NK-92 (cell line): ENCODE data around the gene SUCLG2.

Experiments used
- DNase-seq: peaks from one replicate; lab custom pipeline; 2025; ENCODE audit not compliant: unreplicated experiment; lab: John Stamatoyannopoulos, UW

The SUCLG2 gene

DNA sequence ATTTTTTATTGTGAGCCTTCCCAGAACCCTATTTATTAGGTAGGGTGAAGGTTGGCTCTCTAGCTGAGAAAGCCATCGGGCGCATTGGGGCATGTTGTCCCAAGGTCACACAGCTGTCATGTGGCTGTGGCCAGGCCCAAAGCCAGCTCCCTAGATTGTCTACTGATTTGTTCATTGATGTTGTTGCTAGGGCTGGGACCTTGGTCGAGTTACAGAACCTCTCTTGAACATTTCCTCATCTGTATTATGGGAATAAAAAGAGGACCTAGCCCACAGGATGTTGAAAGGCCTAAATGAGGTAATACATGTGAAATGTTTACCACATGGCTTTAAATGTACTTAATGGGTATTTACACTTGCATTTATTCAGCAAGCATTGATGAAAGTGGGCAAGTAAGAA is 252.5 kb downstream of the SUCLG2 start:
- DNase-seq: no peak

DNA sequence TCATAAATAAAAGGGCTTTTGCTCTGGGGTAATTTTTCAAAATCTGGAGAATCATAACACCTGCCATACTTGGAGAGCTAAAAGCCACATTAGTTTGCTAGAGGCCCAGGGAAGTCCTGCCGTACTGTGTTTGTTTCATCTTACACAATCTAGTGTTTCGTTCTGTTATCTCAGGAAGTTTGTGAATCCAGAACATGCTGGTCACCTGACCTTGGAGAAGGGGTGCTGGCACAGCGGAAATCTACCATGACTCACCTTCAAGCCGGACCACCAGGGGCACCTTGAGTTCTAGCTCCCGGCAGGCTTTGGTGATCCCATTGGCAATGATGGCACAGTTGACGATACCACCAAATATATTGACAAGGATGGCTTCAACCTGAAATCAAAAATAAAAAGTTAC is 253.9 kb downstream of the SUCLG2 start:
- no peak for DNase-seq

DNA sequence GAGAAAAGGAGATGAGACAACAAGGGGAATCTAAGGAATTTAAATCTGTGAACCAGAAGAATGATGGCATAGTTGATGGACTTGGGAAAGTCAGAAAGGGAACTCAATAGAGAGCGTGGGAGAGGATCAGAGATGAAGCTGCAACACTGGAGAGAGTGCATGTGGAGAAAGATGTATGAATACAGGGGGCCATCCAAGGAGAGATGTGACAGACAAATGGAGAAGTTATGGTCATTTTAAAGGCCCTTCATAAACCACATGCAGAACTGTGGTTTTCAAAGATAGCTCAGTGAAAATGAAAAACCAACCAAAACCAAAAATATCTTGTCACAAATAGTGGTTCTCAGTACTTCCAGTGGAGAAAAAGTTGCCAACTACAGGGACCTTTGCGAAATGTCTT is 265.2 kb downstream of the SUCLG2 start:
- DNase-seq: no peak

DNA sequence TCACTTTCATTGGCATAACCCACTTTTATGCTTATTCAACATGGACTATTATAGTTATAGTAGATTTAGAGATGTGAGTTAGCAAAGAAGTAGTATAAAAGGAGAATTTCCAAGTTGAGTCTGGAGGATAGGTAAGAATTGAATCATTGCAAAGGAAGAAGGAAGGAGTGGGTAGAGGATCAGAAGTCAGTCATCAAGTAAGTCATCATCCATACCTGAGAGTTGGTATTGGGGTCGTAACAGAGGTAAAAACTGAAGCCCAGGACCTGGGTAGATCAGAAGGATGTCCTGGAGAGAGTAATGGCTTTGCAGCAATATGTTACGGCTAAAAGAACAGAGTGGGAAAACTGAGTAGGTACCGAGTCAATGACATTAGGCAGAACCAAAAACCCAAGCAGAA is 265.7 kb downstream of the SUCLG2 start:
- DNase-seq: no peak

DNA sequence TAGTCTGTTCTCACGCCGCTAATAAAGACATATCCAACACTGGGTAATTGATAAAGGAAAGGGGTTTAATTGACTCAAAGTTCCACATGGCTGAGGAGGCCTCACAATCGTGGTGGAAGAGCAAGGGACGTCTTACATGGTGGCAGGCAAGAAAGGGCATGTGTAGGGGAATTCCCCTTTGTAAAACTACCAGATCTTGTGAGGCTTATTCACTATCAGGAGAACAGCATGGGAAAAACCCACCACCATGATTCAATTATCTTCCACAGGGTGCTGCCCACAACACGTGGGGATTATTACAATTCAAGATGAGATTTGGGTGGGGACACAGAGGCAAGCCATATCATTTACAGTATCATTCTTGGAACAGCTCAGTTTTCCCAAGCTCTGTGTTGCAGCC is 268.0 kb downstream of the SUCLG2 start:
- DNase-seq: no peak

DNA sequence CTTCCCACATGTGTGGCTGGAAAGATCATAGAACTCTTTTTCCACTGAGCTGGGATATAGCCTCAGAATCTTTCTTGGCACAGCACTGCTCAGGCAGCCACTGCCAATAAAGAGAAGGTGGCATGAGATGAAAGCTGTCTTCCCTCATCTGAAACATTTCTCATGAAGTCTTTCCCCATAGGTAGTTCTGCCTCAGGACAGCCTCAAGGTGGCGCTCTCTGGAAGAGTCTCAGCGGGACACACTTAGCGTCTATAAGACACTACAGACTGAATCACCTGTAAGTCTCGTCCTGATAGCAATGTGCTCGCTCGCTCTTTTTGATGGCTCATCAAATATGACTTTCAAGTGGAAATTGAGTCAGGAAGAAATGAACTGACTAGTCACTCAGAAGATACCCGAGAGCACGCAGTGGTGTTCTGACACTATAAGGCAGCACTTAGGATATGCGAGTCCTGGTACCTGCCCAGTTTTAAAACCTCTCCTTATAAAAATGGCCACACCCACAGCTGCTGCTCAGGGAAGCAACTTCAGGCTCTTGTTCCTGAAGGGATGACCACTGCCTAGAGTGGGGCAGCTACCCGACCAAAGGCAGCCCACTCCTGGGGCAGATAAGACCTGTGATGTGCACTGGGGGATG is 269.5 kb downstream of the SUCLG2 start:
- DNase-seq: no peak

DNA sequence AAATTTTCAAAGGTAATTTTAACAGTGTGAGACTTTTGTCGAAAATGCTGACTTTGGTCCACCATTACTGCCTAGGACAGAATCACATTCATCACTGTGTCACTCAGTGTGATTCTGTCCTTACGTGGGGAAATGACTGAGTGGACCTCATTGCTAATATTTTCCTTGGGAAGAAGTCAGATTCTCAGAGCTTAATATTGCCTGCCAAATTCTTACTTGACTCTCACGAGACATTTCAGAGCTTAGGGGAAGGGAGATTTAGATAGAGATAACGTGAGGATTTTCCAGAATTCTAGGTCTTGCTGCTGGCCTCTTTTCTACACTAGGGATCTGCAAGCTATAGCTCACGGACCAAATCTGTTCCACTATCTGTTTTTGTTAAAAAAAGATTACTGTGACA is 270.4 kb downstream of the SUCLG2 start:
- DNase-seq: no peak

DNA sequence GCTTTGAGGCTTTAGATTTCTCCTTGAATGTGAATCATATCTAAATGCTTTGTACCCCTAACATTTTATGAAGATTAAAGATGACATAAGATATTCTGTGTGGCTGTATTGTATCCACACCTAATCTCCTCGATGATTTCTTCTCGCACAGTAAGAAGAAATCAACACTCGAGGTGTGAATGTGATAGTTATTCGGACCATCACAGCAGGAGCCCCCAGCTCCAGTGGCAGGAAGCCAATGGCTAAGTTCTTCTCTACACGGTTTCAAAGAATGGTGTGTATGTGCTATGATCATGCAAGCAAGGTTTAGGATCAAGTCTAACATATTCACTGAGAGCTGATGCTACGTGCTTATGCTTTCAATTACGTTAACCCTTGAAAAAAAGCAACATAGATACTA is 271.0 kb downstream of the SUCLG2 start:
- no peak for DNase-seq

DNA sequence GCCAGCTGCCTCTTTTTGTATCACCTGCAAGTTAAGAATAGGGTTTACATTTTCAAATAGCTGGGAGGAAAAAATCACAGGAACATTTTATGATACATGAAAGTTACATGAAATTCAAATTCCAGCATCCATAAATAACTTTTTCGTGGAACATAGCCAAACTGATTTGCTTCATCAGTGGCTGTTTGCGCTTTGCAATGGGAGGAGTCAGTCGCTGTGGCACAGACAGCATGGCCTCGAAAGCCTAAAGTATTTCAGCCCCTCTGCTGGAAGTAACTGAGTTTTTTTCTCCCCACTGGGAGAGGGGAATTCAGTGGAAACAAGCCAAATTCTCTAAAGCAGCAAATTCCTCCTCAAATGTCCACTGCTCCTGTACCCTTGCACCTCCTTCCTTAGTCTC is 271.9 kb downstream of the SUCLG2 start:
- no peak for DNase-seq

DNA sequence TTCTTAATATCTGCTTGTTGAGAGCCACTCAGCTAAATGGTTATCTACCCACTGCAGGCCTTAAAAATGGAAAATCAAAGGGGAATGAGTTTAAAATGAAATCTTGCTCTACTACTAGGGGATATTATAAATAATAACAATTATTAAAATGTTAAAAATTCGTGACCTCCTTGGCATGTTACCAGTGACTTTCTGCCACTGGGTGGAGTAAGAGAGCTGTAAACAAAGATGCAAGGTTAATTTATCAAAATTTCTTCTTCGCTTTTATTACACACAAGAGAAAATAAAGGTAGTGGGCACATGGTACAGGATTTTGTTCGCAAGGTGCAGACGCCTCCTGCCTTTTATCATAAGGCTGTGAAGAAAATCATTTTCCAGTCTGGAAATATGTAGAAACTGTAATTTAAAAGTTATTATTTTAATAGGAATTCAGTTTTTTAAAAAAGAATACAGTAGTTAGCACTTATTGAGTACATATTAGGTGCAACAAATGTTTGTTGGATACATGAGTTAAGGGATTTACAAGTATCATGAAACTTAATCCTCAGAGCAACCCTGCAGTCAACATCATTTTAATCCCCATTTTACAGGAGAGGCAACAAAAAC is 272.6 kb downstream of the SUCLG2 start:
- no peak for DNase-seq

DNA sequence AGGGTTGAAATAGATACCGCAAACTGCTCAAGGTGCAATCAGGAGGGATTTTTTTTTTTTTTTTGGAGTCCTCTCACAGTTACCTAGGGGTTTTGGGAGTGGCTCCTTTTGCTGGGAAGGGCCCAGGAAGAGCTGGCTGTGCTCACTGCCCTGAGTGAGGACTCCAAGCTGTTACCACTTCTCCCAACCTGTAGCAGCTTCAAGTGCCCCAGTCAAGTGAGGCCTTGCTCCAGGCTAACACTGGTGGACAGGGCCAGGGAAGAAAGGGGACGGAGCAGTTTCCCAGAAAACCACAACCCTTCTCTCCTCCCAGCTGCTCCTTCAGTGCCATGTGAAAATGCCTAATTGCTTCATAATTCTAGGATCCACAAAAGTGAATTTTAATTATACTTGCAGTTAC is 274.3 kb downstream of the SUCLG2 start:
- DNase-seq: no peak

DNA sequence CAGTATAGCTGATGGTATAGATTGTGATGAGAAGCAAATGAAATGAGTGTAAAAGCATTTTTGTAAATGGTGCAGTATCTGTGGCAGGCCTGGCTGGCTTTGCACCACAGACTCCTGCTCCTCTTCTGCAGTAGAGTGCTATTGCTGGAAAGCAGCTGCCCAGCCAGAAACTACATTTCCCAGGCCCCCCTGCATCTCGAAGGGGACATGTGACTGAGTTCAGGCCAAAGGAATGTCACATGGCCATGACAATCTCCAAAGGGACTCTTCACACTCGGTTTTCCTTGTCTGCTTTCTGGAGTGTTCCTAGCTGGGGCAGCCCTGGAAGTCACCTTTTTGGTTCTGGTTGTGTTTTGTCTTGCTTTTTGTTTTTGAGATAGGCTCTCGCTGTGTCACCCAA is 277.1 kb downstream of the SUCLG2 start:
- DNase-seq: no peak

DNA sequence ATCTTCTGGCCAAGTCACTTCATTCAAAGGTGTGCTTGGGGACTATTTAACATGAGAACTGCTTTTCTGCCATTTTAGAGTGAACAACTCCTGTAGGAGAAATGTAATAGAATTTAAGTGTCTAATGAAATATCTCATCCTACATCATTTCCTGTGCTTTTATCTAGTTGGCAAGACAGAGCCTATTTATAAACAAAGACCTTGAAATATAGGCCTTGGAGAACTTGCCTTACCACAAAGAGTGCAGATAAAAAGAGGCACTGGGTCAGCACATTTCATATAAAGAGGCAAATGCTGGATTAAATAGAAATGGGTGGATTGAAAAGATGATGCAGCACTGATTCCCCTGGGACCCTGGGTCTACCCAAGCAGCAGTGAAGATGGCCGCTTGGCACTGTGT is 278.0 kb downstream of the SUCLG2 start:
- DNase-seq: no peak

DNA sequence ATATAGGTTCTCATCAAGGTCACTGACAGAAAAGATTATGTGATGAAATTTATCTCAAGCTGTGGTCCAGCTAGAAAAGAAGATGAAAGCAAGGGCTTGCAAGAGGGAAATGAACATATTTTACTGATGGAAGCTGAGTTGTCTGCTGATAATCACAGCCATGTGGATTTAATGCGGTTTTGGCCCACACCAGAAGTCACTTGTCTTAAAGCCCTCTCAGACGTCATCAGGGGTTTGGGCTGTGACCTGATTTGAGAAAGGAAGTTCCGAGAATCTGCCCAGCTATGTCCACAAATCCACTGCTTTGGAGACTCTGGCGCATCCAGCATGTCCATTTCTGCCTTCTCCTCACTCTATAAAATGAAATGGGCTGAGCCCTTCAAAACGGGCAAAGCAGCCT is 278.4 kb downstream of the SUCLG2 start:
- no peak for DNase-seq

DNA sequence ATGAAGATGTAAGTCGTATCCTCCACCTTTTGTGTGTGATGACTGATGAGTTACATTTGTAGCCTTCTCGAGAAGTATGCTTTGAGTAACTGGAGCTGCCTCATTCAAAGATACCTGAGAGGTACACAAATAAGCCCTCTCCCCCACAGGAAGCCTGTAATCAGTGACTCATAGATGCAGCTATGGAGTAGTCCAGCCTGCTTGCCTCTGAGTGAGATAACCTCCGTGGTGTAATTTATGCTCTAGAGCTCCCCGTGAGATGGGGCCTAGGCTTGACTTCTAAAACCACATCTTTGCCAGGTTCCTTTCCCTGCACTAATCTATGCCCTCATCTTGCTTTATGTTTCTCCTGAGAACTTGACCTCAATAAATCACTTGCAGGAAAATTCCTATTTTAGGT is 291.7 kb downstream of the SUCLG2 start:
- no peak for DNase-seq

DNA sequence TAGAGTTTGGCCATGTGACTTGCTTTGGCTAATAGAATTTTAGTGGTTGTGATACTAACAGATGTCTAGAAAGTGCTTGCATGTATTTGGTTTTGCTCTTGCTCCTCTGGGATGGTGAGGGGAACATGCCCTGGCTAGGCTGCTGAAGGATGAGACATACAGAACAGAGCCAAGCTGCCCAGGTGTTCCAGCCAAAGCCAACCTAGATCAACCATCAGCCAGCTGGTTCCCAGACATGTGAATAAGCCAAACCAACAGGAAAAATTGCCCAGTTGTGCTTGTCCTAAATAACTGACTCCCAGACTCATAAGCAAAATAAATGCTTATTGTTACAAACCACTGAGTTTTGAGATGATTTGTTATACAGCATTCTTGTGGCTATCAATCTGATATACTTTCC is 292.6 kb downstream of the SUCLG2 start:
- no peak for DNase-seq

DNA sequence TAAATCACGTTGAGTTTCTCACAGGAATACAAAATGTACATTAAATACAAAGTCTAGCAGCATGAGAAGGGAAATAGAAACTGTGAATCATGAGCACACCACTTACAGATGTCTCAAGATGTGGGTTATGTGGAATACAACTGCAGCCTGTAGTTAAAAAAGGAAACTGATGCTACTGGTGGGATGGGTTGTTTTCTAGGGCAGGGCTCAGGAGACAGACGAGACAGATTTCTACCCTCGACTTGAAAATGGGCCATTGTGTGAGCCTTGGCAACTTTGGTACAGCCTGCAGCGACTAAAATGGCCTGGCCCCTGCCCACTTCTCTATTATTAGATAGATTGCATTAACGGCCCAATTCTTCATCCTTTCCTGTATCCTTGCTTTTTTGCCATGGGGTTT is 293.1 kb downstream of the SUCLG2 start:
- no peak for DNase-seq

DNA sequence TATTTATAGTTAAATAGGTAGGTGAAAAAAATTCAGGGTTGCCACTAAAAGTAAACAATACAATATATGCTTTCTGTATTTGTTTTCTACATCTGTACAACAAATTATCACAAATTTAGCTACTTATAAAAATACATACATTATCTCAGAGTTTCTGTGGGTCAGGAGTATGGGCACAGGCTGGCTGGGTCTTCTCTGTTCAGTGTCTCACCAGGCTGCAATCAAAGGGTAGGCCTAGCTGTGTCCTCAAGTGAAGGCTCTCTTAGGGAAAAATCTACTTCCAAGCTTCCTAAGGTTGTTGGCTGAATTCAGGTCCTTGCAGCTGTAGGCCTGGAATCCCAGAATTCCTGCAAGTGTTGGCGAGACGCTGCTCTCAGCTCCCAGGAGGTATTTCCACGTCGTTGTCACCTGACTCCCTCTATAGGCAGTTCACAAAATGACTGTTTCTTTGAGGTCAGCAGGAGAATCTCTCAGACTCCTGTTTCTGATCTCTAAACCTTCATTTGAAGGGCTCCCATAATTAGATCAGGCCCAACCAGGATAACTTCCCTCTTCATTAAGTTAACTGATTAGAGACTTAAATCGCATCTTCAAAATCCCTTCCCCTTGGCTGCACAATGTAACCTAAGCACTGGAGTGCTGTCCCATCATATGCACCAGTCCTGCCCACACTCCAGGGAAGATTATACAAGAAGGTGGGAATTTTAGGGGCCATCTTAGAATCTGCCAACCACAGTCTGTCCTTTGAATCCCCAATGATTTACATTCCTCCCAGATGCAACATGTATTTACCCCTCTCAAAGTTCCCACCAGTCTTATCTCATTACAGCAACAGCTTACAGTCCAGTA is 296.6 kb downstream of the SUCLG2 start:
- no peak for DNase-seq

DNA sequence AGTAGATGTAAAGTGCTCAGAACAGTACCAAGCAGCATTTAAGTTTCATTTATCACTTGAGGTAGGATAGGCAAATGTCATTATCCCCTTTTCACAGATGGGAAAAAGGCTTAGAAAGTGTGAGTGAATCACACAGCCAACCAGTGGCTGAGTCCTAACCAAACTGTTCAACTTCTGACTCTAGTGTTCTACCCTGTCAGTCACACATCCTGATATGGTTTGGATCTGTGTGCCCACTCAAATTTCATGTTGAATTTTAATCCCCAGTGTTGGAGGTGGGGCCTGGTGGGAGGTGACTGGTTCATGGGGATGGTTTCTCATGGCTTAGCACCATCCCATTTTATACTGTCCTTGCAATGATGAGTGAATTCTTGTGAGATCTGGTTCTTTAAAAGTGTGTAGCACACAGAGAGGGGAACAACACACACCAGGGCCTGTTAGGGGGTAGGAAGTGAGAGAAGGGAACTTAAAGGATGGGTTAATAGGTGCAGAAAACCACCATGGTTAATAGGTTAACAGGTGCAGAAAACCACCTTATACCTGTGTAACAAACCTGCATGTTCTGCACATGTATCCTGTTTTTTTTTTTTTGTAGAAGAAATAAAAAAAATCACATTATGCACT is 304.7 kb downstream of the SUCLG2 start:
- no peak for DNase-seq

DNA sequence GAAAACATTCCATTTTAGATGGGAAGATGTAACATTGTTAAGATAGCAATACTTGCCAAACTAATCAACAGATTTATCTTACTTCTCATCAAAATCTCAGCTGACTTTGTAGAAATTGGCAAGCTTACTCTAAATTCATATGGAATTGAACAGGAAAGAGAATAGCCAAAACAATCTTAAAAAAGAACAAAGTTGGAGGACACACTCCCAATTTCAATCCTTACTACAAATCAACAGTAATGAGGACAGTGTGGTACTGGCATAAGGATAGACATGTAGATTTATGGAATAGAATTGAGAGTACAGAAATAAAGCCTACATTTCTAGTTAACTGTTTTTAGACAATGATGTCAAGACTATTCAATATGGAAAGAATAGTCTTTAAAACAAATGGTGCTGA is 308.3 kb downstream of the SUCLG2 start:
- no peak for DNase-seq

DNA sequence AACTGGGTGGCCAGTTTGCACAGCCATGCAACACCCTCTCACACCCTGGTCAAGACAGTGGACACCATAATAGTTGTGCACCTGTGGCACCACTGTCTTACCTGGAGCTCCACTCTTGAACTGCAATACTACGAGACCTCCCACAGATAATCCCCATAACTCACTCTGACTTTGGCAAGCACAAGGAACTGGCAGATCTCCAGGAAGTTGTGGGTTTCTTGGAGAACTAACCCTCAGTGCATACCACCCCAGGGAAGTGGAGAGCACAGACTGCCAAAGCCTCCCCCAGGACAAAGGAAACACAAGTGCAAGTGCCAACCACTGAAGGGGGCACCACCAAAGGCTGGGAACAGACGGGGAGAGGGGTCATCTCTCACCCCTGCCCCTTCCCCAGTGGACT is 318.6 kb downstream of the SUCLG2 start:
- DNase-seq: no peak

DNA sequence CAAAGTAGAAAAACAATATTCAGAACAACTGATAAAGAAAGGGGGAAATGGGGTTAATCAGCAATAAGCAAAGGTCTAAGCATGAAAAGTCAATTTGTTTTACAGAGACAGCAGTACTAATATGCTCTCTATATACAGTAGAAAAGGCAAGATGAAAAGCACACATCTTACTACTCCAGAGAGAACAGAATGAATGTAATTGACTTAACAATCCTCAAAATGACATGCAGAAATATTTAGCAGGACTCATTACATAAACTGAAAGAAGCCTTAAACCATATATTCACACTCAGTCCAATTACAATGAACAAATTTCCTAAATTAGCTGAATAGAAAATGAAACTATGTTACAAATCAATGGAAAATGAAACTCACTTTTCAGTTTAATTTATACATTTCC is 319.8 kb downstream of the SUCLG2 start:
- DNase-seq: no peak
